ENCODE data around the gene APOBEC3G. TPM values are rescaled to one million over a fixed set of nuclear protein-coding genes. Genes with fewer than 3 reads are reported as not detected.

APOBEC3G gene
- total and polyA plus RNA-seq, 2 of the 4 experiments (the other 2 are of a cell fraction), result 5.3 to 7.0 TPM

GRCh38 chr22:39087881-39088684 is 11.0 kb downstream of the APOBEC3G start (continued):
- TF ChIP-seq CTCF (conservative IDR thresholded peaks at IDR 0.05; ENCODE audit: low read depth, low read length) (no peak), CHD1 (IDR thresholded peaks at IDR 0.05; ENCODE audit: low read depth, low read length) (no peak), FOS (IDR thresholded peaks at IDR 0.05; ENCODE audit: low read depth, low read length) (no peak), MXI1 (IDR thresholded peaks at IDR 0.05; ENCODE audit: borderline replicate concordance, low read depth, low read length) (no peak), MAFK (IDR thresholded peaks at IDR 0.05; ENCODE audit: low read depth, low read length) (no peak), CEBPB (IDR thresholded peaks at IDR 0.05; ENCODE audit: low read depth, low read length) (no peak)
